ENCODE data around the gene MRPS10.

MRPS10 gene

DNA sequence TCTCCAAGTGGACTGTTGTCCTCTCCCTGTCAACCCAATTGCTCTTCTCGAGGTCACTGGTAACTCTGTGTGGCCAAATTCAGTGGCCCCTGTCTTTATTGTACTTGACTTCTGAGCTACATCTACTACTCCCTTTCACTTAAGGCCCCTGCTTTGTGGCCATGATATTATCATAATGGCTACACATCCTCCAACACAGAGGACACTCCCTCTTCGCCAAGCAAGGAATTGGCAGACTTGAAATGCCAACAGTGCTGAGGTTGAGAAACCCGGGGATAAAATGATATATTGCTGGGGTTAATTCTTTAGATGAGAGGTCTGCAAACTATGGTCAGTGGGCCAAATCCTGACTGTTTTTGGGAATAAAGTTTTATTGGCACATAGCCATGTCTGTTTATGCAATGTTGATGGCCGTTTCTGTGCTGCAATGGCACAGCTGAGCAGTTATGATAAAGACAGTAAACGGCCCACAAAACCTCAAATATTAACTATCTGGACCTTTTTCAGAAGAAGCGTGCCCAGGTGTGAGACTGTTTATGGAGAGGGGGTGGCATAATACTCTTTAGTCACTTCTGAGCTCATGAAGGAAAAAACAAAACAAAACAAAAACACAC, 12.0 kb upstream of the MRPS10 start:
- TF ChIP-seq GATA3 (IDR thresholded peaks at IDR 0.05; ENCODE audit: low read depth, low read length) (no peak), GATA2 (IDR thresholded peaks at IDR 0.05; ENCODE audit: low read depth, low read length) (no peak)

DNA sequence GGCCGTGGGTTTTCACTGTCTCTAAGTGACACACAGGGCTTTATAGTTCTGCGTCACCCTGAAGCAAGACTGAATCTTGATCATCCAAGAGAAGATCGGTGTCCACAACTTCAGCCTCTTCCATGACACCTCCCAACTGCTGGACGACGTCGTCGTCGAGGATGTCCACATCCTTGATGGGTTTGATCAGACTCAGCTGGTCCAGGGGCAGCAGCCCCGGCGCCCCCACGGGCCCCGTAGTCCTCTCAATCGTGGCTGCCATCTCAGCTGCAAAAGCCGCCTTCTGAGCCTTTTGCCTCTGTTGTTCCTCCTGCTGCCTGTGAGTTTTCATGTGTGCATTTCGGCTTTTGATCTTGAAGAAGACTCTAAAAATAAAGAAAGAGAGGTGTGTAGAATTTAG, 10.6 kb upstream of the MRPS10 start:
- no peak for TF ChIP-seq GATA2 (IDR thresholded peaks at IDR 0.05; ENCODE audit: low read depth, low read length)
- no peak for TF ChIP-seq GATA3 (IDR thresholded peaks at IDR 0.05; ENCODE audit: low read depth, low read length)

DNA sequence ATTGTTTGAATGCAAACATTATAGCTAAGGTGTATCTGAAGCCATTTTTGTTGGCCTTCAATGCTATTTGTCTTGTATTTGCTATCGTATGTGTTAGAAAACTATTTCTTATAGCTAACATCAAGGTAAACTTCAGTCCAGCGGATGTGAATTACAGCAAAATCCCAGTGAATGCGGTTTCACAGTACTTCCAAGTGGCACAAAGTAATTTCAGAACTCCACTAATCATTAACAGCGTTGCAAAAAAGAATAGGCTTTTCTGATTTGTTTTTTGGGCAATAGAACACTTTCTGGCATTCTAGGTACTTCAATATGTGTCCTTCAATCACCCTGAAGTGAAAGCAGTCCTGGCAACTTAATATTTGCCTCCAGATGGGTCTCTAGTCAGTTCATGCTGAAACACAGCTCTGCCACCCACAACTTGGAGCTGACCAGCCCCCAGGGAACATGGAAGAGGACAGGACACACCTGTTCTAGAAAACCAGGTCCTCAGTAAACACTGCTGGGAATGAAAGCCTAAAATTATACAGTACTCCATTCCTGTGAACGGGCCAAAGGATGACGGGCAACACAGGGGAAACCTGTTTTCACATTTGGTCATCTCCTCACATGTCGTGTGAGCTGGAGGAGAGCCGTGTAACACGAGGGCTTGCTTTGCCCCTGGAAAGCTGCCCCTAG, 9.7 kb upstream of the MRPS10 start:
- TF ChIP-seq GATA3 (IDR thresholded peaks at IDR 0.05; ENCODE audit: low read depth, low read length) (no peak), GATA2 (IDR thresholded peaks at IDR 0.05; ENCODE audit: low read depth, low read length) (no peak)

DNA sequence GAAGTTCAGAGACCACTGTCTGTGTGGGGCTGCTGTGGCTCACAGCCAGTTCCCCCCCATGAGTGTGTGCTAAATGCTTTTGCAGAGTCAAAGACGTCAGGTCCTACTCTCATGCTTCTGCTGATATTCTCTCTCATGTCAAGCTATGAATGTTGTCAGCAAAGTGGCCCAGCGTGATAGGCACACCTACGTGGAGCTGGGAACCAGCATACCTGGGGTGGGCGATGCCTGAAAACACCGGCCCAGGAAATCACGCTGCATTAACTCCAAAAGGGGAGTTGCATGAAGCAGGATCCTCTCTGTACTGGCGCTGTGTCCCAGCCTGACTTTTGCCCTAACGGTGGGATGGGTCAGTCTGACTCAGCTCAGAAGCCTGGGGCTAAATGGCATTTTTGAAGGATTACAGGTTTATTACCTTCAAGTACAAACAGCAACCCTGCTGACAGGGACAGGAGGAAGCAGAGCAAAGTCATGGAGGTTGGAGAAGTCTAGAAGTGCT, 9.0 kb upstream of the MRPS10 start:
- TF ChIP-seq GATA3 (IDR thresholded peaks at IDR 0.05; ENCODE audit: low read depth, low read length) (no peak), GATA2 (IDR thresholded peaks at IDR 0.05; ENCODE audit: low read depth, low read length) (no peak)

DNA sequence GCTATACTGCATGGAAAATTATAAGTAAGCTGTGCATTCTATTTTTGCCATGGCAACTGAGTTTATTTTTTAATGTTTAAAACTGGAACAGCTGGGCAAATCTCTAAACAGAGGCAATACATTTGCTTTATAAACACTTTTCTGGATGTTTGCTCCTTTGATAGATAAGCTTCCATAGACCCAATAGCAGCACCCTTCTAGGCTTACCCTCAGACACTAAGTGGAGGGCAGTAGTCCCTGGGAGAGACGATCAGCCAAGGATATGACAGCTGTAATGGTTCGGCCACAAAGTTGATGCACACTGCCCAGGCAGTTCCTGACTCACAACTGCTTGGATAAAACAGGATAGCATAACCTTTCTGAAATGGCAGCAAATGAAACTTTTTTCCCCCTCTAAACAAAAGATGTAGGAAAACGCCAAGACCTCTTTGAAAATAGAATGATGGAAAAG, 8.5 kb upstream of the MRPS10 start:
- no peak for TF ChIP-seq GATA3 (IDR thresholded peaks at IDR 0.05; ENCODE audit: low read depth, low read length)
- TF ChIP-seq GATA2 (IDR thresholded peaks at IDR 0.05; ENCODE audit: low read depth, low read length): no peak

DNA sequence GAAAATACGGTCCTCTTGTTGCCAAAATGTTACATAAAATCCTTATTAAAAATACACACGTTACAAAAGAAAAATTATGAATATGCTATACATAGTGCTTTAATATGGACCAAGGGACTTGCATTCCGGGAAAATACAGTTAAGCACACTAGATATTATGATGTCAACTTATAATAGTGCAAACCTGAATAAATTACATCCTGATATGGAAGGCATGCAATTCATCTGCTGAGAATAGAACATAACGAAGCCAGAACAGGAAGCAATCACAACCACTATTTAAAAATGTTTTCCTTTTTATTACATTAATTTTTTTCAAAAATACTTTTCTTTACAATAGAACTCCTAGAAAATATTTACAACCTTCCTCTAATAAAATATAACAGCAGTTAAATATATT, 7.8 kb upstream of the MRPS10 start:
- TF ChIP-seq GATA2 (IDR thresholded peaks at IDR 0.05; ENCODE audit: low read depth, low read length): no peak
- no peak for TF ChIP-seq GATA3 (IDR thresholded peaks at IDR 0.05; ENCODE audit: low read depth, low read length)

DNA sequence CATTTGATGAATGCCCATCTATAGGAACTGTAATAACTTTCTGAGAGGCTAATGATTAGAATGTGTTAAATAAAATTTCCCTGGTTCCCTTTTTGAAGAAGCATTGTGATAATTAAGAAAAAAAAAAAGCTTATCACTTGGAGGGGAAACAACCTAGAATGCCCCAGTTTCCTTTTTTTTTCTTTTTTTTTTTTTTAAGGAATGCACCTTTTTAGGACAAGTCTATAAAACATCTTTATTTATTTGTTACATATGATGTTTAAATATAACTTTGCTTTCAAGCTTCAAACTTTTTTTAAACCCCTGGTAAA, 7.3 kb upstream of the MRPS10 start:
- TF ChIP-seq GATA3 (IDR thresholded peaks at IDR 0.05; ENCODE audit: low read depth, low read length) (no peak), GATA2 (IDR thresholded peaks at IDR 0.05; ENCODE audit: low read depth, low read length) (no peak)

DNA sequence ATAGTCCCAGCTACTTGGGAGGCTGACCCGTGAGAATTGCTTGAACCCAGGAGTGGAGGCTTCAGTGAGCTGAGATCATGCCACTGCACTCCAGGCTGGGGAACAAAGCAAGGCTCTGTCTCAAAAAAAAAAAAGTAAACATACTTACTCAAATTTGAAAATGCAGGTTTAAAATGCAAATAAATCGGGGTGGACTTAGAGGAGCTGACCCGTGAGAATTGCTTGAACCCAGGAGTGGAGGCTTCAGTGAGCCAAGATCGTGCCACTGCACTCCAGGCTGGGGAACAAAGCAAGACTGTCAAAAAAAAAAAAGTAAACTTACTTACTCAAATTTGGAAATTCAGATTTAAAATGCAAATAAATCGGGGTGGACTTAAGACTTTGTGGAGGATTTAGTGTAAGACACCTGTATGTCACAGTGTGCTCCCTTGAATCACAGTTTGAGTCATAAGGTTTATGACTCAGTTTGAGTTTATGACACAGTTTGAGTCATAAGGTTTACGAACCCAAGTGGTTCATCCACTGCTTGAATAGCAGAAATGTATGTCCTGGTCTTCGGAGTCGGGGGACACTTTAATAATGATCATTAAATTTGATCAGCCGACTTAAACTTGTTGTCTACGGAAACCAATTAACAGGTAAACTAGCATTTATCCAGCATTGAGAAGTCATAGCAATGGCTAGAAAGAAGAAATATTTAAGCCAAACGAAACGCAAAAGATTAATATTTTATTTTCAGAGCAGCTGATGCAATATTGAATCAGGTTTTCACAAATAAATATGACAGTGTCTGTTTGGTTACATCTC, 6.8 kb upstream of the MRPS10 start:
- TF ChIP-seq GATA2 (IDR thresholded peaks at IDR 0.05; ENCODE audit: low read depth, low read length) (no peak), GATA3 (IDR thresholded peaks at IDR 0.05; ENCODE audit: low read depth, low read length) (no peak)

DNA sequence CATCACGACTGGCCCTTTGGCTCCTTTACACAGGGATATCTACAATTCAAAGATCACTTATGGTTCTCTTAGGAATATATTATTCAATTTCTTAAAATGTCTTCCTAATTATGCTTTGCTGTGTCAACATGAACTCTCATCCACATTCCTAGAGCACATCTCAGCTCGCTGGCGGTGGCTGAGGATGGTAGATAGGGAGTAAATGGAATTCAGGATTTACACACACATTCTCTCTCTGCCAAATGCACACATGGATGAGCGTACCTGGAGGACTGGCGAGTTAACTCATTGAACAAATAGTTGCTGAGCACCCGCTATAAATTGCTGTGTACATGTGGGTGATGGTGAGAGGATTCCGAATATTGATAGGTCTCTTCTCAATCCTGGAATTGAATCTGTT, 4.8 kb upstream of the MRPS10 start:
- TF ChIP-seq GATA2 (IDR thresholded peaks at IDR 0.05; ENCODE audit: low read depth, low read length) (no peak), GATA3 (IDR thresholded peaks at IDR 0.05; ENCODE audit: low read depth, low read length) (no peak)

DNA sequence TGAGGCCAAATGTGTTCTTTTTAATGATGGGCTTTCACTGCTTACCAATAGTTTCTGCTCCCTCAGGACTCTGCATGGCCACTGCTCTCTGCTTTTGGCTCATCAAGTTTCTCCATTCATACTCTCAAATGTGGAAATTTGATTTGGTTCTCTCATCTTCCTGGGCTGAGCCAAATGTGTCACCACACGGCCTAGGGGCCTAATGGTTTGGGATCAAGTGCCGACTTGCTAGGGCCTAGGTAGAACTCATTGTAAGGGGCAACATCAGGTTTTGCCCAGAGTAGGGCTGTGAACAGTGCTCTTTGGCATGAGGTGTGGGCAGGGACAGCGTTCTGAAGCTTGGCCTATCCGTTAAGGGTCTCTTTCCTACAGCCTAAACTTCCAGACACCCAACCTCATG, 3.9 kb upstream of the MRPS10 start:
- TF ChIP-seq GATA2 (IDR thresholded peaks at IDR 0.05; ENCODE audit: low read depth, low read length) (no peak), GATA3 (IDR thresholded peaks at IDR 0.05; ENCODE audit: low read depth, low read length) (no peak)

DNA sequence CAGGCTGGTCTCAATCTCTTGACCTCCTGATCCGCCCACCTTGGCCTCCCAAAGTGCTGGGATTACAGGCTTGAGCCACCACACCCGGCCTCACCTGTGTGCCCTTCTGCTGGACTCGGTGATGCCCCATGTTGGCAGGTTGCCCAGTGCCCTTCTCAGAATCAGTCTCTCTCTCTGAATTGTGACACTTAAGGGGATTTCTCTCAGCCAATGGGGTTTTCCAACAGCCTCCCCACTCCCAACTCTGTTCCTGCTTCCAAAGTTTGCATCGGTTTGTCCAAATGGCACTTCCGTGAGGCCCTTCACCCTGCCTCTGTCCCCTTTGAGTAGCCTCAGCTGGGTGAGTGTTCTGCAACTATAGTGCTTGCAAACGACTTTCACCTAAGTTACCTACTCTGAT, 3.1 kb upstream of the MRPS10 start:
- TF ChIP-seq GATA2 (IDR thresholded peaks at IDR 0.05; ENCODE audit: low read depth, low read length): no peak
- no peak for TF ChIP-seq GATA3 (IDR thresholded peaks at IDR 0.05; ENCODE audit: low read depth, low read length)

DNA sequence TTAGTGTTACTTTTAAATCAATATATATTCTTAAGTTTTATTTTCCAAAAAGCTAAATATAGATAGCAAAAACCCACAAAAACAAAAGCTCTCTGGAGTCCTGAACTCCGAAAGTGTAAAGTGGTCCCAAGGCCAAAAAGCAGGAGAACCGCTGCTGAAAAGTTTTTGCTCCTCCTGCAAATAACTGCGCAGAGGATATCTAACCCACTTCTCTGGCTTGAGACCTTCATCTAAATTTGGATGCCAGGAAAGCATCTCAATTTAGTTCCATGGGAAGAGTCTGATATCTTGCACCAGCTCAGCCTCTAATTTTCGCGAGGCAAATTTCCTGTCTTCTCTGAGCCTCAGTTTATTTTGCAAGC, 523 bp downstream of the MRPS10 start:
- TF ChIP-seq GATA3 (IDR thresholded peaks at IDR 0.05; ENCODE audit: low read depth, low read length) (no peak), GATA2 (IDR thresholded peaks at IDR 0.05; ENCODE audit: low read depth, low read length) (no peak)

DNA sequence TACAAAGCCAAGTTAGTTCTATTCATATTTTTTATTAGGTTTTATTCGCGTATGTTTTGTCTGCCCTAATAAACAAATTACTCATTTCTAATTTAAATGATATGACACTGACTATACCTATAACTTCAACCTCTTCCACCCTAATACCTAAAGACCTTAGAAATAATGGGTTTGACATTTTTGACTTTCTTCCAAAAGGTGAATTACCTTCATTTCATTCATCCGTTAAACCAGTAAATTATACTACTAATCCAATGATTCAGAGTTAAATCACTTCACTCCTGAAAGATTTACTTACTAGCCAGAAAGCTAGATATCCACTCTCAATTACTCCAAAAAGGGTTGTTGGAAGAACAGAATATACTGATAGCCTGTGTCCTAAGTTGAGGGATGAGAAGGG, 5.2 kb downstream of the MRPS10 start:
- TF ChIP-seq GATA2 (IDR thresholded peaks at IDR 0.05; ENCODE audit: low read depth, low read length) (no peak), GATA3 (IDR thresholded peaks at IDR 0.05; ENCODE audit: low read depth, low read length) (no peak)

DNA sequence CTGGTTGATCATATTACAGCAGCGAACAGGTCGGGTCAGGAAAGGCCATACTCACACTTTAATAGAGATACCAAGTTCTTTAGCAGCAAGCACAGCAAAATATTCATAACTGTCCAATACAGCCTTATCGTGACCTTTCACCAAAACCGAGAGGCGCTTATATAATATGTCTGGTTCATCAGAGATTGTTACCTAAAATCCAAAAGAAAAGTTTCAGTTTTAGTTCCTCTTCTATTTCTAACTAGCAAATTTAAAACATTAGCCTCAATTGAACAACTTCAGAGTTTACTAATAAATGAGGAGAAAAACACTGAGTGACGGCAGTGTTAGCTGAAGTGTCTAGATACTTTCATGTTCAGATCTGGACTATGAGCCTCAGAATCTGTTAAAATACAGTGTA, 5.9 kb downstream of the MRPS10 start:
- TF ChIP-seq GATA3 (IDR thresholded peaks at IDR 0.05; ENCODE audit: low read depth, low read length) (no peak), GATA2 (IDR thresholded peaks at IDR 0.05; ENCODE audit: low read depth, low read length) (no peak)

DNA sequence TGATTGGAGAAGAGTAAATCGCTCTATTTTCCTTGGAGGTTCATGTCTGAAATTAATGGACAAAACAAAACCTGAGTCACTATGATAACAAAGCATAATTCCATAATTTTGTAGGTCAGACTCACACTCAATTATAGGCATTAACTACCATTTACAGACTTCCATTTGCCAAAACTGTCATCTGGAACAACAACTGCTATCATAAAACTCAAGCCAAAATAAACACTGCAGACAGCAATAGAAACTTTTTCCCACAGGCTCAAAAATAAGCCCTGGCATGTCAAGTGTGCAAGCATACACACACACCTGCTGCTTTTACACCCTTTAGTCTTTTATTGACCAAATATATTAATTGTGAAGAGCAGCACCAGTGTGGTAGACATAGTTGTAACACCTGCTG, 7.1 kb downstream of the MRPS10 start:
- TF ChIP-seq GATA2 (IDR thresholded peaks at IDR 0.05; ENCODE audit: low read depth, low read length): no peak
- no peak for TF ChIP-seq GATA3 (IDR thresholded peaks at IDR 0.05; ENCODE audit: low read depth, low read length)
